Measurements from ENCODE around the gene RAP2A. TPM values are rescaled to one million over a fixed set of nuclear protein-coding genes. Genes with fewer than 3 reads are reported as not detected.
A peak's percentile ranks its signal among the peaks of the same experiment; 100 is the strongest.

The RAP2A gene
- total RNA-seq, 4 donors from 2014 or later: 32.4 to 45.7 (median 33.5) TPM

DNA sequence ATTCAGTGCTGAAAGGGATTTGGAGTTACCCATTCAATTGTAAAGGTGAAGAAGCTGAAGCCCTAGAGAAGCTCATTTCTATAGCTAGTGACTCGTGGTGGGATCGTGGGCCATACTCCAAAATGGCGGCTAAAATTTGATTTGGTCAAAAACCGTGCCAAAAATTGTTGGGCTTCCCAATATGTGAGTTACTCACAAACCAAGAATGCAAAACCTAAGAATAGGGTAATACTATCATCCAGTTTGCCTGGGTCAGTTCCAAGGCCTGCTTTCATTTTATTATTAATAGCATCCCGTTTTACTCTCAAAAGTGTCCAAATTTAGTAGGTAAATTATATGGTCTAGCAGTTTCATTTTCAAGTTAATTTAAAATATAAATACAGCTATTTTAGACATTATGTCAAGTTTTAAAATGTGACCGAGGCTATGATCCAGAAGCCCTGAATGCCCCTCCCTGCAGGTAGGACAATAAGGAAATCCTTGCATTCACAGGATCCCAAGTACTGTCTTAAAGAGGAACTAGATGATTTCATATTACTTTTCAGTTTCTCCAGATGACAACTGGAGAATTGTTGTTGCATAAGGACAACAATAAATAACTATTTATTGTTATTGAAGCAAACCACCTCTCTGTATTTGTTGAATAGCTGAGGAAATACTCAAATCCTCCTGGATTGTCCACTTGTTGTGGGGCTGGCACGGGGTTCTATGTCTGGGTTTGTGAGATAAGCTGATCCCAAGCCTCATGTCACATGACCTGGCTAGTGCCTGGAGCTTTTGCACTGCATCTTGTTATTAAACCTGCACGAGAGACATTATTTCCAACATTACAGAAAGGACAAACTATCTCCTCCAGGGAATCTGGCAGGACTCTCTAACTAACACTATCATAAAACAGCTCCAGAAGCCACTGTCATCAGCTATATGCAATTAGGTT lies 11.6 kb upstream of the RAP2A start:
- TF ChIP-seq, protein P1, sequence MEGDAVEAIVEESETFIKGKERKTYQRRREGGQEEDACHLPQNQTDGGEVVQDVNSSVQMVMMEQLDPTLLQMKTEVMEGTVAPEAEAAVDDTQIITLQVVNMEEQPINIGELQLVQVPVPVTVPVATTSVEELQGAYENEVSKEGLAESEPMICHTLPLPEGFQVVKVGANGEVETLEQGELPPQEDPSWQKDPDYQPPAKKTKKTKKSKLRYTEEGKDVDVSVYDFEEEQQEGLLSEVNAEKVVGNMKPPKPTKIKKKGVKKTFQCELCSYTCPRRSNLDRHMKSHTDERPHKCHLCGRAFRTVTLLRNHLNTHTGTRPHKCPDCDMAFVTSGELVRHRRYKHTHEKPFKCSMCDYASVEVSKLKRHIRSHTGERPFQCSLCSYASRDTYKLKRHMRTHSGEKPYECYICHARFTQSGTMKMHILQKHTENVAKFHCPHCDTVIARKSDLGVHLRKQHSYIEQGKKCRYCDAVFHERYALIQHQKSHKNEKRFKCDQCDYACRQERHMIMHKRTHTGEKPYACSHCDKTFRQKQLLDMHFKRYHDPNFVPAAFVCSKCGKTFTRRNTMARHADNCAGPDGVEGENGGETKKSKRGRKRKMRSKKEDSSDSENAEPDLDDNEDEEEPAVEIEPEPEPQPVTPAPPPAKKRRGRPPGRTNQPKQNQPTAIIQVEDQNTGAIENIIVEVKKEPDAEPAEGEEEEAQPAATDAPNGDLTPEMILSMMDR (IDR thresholded peaks at IDR 0.05): no peak
- TF ChIP-seq POLR2A (IDR thresholded peaks at IDR 0.05): no peak
- TF ChIP-seq EP300 (IDR thresholded peaks at IDR 0.05): no peak
- no peaks in the 10 kb centered on the region for H3K36me3 ChIP-seq
- H3K27me3 ChIP-seq: no peaks in the 10 kb centered on the region
- H3K4me3 ChIP-seq: no peak overlapping the region
- no peak for DNase-seq (ENCODE audit: low spot score in 2 of 2)
- 79 to 87% methylated on average over 8 of the region's 8 CpGs for WGBS, 2 donors
- H3K27ac ChIP-seq: no peak overlapping the region
- H3K9me3 ChIP-seq: no peaks in the 10 kb centered on the region
- H3K4me1 ChIP-seq: peaks cover 0 to 11% (median 0%) of the 10 kb centered on the region in 4 donors

DNA sequence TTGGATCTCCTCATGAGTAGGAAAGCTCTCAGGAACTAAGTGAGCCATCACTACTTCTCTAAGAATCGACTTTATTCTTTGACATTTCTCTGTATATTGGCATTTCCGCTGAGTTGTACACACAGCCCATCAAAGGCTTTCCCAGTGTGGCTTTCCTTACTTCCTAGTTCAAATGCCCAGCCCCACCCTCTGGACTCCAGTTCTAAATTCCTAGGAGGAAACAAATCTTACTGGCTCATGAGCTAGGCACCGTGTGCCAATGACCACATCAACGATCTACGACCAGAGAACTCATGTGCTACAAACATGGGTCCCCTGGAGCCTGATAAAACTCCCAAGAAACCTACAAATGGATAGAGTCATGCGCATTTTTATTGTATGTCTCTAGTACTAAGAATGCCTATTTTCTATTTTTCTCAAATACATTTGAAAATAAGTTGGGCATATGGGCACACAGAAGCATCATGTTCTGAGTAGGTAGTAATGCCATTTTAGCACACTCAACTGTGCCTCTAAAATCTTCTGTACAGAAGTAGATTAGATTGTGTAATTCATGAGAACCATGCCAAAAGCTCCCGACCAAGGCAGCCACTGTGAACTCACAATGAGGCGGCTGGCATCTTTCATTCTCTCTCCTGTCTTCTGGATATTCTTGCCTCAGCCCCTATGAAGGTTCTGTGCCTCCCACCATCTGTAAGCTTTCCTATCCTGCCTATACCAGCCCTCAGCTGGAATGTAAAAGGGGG lies 10.5 kb upstream of the RAP2A start:
- no peaks in the 10 kb centered on the region for H3K36me3 ChIP-seq
- peaks cover 0 to 14% (median 0%) of the 10 kb centered on the region in 4 donors for H3K4me1 ChIP-seq
- TF ChIP-seq, protein P1 (IDR thresholded peaks at IDR 0.05): no peak
- no peak for TF ChIP-seq POLR2A (IDR thresholded peaks at IDR 0.05)
- TF ChIP-seq EP300 (IDR thresholded peaks at IDR 0.05): no peak
- no peak overlapping the region for H3K4me3 ChIP-seq
- no peaks in the 10 kb centered on the region for H3K27me3 ChIP-seq
- H3K9me3 ChIP-seq: no peaks in the 10 kb centered on the region
- 77 to 84% methylated on average over 8 of the region's 8 CpGs for WGBS, 2 donors
- H3K27ac ChIP-seq: peak overlapping the region in 2 of 4 donors; percentile 51 to 54
- DNase-seq (ENCODE audit: low spot score in 2 of 2): no peak

DNA sequence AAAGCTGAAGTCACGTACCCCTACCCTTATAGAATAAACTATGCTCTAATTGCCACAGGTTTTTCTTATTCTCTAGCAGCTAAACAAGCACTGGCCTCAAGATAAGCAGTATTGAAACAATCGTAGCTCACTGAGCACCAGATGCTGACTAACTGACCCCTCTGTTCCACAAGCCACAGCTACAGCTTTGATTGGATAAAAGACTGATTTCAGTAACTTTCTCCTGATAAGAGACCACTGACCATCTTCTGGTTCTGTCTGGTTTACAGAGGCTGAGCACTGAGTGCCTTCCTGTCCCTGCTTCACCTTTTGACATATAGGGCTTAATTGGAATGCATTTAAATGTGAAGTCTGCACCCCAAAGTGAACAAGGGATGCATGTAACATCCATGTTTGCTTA lies 8.4 kb upstream of the RAP2A start:
- no peak for TF ChIP-seq EP300 (IDR thresholded peaks at IDR 0.05)
- TF ChIP-seq POLR2A (IDR thresholded peaks at IDR 0.05): no peak
- TF ChIP-seq, protein P1 (IDR thresholded peaks at IDR 0.05): no peak
- DNase-seq (ENCODE audit: low spot score in 2 of 2): no peak
- no peaks in the 10 kb centered on the region for H3K9me3 ChIP-seq
- no peaks in the 10 kb centered on the region for H3K27me3 ChIP-seq
- no peak overlapping the region for H3K27ac ChIP-seq
- H3K36me3 ChIP-seq: no peaks in the 10 kb centered on the region
- WGBS, 2 donors: 75 to 91% methylated on average over 2 of the region's 2 CpGs
- H3K4me3 ChIP-seq: no peak overlapping the region
- peaks cover 0 to 24% (median 0%) of the 10 kb centered on the region in 4 donors for H3K4me1 ChIP-seq

DNA sequence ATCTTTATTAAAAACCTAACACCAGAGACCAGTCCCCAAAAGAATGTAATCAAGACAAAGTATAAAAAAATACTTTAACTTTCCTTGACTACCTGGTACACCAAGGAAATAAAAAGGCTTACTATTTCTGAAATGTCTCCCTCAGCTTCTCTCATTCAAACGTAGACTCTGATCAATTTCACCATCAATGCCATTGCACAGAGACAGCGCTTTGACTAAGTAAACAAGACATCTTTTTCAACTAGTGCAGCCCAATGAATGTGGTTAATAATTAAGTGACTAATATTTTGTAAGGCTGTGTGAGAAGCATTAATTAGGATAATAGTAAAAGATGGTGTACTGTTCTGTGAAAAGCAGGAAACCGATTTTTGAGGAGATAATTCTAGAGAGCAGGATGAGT lies 7.3 kb upstream of the RAP2A start:
- TF ChIP-seq, protein P1 (IDR thresholded peaks at IDR 0.05): no peak
- TF ChIP-seq EP300 (IDR thresholded peaks at IDR 0.05): no peak
- H3K4me1 ChIP-seq: peaks cover 0 to 35% (median 0%) of the 10 kb centered on the region in 4 donors
- H3K9me3 ChIP-seq: no peaks in the 10 kb centered on the region
- no peaks in the 10 kb centered on the region for H3K27me3 ChIP-seq
- no peak for DNase-seq (ENCODE audit: low spot score in 2 of 2)
- no peak overlapping the region for H3K4me3 ChIP-seq
- no peak overlapping the region for H3K27ac ChIP-seq
- 91 to 92% methylated on average over 3 of the region's 3 CpGs for WGBS, 2 donors
- no peaks in the 10 kb centered on the region for H3K36me3 ChIP-seq

GRCh38 chr13:97429681-97430081 lies 4.3 kb upstream of the RAP2A start:
- TF ChIP-seq, protein P1 (IDR thresholded peaks at IDR 0.05): no peak
- TF ChIP-seq EP300 (IDR thresholded peaks at IDR 0.05) (peak in 1 of 2 donors; percentile 58), POLR2A (IDR thresholded peaks at IDR 0.05) (peak in 1 of 2 donors; percentile 12)
- H3K27ac ChIP-seq: peak overlapping the region; percentile 26 to 100 (median 68)

More at GRCh38 chr13:97429681-97430081, 4.3 kb upstream of the RAP2A start:
- WGBS, 2 donors: 40 to 50% methylated on average over 6 of the region's 6 CpGs
- no peak for DNase-seq (ENCODE audit: low spot score in 2 of 2)
- Histone ChIP-seq H3K27me3 (no peaks in the 10 kb centered on the region), H3K4me3 (peak overlapping the region in 3 of 4 donors; percentile 0 to 16 (median 4)), H3K36me3 (no peaks in the 10 kb centered on the region), H3K4me1 (peaks cover 0 to 30% (median 0%) of the 10 kb centered on the region in 4 donors), H3K9me3 (no peaks in the 10 kb centered on the region)
